Measurements from ENCODE around the gene PLAU.
"Not testable (repeated sequence)": the region's sequence is repeated elsewhere in the genome, so short reads cannot be mapped to it uniquely, and the experiment has no call there.

Gene PLAU

DNA sequence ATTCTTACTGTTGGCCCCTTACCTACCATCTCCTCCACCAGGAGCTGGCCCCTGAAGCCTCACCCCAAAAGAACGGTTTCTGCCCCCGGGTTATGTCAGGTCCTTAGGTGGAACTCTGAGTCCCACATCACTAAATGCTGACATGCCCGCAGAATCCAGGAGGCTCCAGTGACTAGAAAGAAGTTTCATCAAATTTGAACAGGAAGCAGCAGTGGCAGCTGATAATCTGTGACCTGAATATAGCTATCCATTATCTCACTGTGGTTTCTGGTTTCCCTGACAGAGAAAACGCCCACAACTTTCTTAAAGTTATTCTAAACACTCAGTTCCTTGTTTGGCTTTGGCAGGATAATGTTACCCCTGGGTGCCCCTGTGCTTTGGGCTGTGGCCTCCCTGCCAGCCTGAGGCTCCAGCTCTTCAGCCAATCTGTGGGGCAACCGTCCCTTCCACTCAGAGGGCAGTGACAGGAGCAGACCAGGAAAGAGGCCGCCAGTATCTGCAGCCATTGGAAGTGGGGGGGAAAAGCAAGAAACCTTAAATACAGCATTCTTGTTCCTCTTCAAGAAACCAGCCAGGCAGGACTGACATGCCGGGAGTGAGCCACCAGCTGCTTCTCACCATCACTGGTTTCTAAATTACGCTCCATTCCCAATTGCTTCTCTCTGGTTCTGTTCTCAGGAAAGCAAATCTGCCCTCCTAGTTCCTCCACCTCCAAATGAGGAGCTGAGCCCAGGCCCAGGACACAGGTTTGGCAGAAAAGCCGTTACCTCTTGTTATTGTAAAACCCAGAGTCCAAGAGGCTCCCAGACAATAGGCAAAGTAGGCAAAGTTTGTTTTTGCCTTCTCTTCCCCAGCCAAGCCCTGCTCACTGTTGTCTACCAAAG lies 45.8 kb downstream of the PLAU start:
- peak; percentile 34 for DNase-seq

DNA sequence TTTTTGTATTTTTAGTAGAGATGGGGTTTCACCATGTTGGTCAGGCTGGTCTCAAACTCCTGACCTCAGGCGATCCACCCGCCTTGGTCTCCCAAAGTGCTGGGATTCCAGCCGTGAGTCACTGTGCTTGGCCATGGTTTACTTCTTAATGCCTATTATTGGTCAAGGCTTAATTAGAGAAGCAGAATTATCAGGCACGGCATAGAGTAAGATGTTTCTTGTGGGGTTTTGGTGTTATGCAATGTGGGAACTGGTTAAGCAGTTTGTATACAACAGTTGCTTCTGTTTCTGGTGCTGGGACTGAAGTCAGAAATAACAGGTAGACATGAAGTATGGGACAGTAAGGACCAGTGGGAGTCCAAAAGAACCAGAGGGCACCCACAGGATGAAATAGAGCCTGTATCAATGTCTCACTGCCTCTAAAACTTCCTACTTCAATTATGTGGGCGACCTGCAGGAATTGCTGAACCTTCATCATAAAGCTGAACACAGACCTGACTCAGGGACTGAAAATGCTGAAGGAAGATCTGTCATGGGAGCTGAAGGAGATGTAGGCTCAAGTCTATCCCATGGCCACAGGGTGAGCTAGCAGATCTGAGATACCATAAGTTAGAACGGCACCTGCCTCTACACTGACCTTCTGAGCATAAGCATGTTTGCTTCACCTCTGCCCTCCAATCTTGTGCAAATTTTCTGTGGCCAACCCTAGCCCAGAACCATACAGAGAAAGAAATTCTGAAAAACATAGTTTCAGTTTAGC lies 48.7 kb downstream of the PLAU start:
- DNase-seq, result peak; percentile 42

DNA sequence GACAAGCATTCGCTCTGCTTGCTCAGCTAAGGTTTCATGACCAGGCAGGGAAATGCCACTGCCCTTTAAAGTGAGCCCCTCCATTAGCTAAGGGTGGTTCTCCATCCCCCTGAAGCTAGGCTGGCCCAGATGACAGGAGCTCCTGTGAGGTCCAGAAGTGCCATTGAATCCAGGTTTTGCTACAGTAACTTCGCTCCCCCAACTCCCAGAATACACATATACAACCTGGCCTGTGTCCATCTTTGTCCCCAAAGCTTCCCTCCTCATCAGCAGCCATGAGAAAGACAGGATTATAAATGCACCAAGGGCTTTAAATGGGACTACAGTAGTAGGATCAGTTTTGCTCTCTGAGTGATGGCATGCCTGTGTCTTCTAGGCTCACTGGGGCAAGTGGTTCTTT lies 51.5 kb downstream of the PLAU start:
- no peak for DNase-seq

DNA sequence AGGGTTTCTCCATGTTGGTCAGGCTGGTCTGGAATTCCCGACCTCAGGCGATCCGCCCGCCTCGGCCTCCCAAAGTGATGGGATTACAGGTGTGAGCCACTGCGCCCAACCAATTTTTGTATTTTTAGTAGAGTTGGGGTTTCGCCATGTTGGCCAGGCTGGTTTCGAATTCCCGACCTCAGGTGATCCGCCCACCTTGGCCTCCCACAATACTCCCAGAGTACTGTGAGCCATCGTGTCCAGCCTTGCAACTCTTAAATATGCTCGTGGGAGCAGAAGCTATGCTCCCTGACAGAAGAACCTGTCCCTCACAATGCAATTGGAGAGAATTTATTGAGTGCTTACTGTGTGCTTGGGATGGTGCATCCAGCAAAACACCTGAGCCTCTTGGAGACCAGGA lies 52.6 kb downstream of the PLAU start:
- not testable (repeated sequence) for DNase-seq

DNA sequence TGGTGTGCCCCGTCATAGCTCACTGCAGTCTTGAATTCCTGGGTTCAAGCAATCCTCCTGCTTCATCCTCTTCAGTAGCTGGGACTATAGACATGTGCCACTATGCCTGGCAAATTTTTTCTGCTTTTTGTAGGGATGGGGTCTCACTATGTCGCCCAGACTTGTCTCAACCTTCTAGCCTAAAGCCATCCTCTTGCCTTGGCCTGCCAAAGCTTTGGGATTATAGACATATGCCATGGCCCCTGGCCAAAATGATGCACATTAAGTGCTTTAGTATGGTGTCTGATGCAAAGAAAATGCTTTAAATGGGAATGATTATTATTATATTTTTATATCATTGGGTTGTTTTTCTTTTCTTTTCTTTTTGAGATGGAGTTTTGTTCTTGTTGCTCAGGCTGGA lies 53.8 kb downstream of the PLAU start:
- DNase-seq, result peak; percentile 20

DNA sequence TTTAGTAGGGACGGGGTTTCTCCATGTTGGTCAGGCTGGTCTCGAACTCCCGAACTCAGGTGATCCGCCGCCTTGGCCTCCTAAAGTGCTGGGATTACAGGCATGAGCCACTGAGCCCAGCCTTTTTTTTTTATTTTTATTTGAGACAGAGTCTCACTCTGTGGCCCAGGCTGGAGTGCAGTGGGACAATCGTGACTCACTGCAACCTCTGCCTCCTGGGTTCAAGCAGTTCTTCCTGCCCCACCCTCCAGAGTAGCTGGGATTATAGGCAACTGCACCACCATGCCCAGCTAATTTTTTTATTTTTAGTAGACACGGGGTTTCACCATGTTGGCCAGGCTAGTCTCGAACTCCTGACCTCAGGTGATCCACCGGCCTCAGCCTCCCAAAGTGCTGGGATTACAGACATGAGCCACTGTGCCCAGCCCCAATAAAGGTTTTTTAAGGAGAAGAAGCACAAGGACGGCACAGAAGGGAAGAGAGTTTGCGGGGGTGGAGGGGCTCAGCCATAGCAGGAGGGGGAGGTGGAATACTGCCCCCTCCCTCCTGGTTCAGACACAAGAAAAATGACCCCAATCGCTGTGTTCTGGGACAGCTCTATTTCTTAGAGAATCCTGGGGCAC lies 54.4 kb downstream of the PLAU start:
- DNase-seq, result peak; percentile 14

DNA sequence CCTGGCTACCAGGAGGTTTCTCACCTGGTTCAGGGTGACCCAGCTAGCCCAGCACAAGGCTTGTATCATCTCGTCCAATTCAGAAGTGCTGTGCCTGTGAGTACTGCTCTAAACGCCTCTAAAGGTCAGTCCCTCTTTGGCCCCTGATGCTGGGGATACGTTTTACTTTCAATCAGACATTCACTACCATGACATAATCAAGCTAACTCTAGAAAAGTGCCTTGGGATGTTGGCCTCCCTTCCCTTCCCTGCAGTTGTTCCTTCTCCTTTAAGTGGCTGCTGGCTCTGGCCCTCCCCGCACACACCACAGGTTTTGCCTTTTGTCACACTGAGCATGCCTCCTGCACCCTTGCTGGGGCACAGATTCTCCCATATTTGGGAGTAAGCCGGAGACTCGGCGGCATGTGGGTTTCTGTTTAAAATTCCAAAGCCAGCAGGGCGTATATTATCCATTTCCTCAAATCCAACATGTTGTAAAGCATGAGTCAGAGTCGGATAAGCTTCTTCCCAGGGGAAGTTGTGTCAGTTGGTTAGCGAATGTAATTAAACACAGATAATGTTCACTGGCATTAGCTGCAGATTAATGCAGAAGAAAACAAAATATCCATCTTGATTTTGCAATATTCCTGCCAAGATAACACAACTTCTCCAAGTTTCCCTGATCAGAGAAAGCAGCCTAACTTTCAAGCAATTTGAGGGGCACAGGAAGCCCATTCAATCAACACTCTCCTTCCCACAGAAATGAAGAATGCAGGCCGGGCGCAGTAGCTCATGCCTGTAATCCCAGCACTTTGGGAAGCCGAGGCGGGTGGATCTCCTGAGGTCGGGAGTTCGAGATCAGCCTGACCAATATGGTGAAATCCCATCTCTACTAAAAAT lies 55.2 kb downstream of the PLAU start:
- peak; percentile 100 for DNase-seq

DNA sequence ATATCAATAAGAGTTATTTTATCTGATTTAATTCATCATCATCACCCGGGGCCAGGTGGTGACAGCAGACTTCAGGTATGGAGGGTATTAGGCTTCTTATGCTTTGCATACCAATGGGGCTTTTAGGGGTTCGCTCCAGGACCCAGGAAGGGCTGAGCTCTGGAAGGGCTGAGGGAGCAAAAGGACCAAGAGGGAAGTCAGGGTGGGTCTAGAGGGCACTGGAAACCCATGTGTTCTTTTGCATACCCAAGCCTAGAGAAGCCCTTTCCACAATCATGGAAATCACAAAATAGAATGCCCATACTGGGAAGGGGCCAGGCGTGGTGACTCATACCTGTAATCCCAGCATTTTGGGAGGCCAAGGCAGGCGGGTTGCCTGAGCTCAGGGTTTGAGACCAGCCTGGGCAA lies 56.1 kb downstream of the PLAU start:
- DNase-seq, result peak; percentile 7

Measured in fibroblast of skin of right quadriceps (primary cell).